GM10266 (cell line): ENCODE data around the gene KRTAP5-1.

Experiments used
- DNase-seq: peaks from one replicate; pipeline ENCODE4 v3.0.0; 2012; ENCODE audit errors: extremely low spot score
- CTCF ChIP-seq: IDR thresholded peaks from 2 replicates; pipeline ENCODE4 v1.5.1; 2012; ENCODE audit warnings: mild to moderate bottlenecking, low read depth; ENCODE audit not compliant: control insufficient read depth, insufficient read depth; ENCODE audit errors: missing control alignments

The KRTAP5-1 gene

GRCh38 chr11:1548221-1549070, 36.6 kb downstream of the KRTAP5-1 start:
- DNase-seq: no peak
- TF ChIP-seq CTCF: no peak

GRCh38 chr11:1547467-1548098, 37.5 kb downstream of the KRTAP5-1 start:
- no peak for DNase-seq

GRCh38 chr11:1546536-1547466, 38.3 kb downstream of the KRTAP5-1 start:
- peak; percentile 79 for TF ChIP-seq CTCF
- peak; percentile 88 for DNase-seq

More at GRCh38 chr11:1547467-1548098, 37.5 kb downstream of the KRTAP5-1 start:
- no peak for TF ChIP-seq CTCF

GRCh38 chr11:1546077-1546535, 39.0 kb downstream of the KRTAP5-1 start:
- no peak for DNase-seq
- no peak for TF ChIP-seq CTCF

GRCh38 chr11:1545432-1545831, 39.7 kb downstream of the KRTAP5-1 start:
- DNase-seq: no peak

GRCh38 chr11:1544536-1544935, 40.5 kb downstream of the KRTAP5-1 start:
- TF ChIP-seq CTCF: no peak
- no peak for DNase-seq

More at GRCh38 chr11:1545432-1545831, 39.7 kb downstream of the KRTAP5-1 start:
- no peak for TF ChIP-seq CTCF
